Right lung (tissue), 10 donors: Measurements from ENCODE around the gene ANKRD63. TPM values are rescaled to one million over a fixed set of nuclear protein-coding genes. Genes with fewer than 3 reads are reported as not detected.

Source experiments
- DNase-seq, 2 donors: peaks; one replicate each; pipeline ENCODE4 v3.0.0-alpha.2; 2013
- long read RNA-seq, 8 donors: transcript quantifications; one replicate each; lab custom pipeline, GENCODE V29; 2026
- polyA plus RNA-seq, 5 donors: library from polyadenylated mRNA; unstranded; fragments of 120-200 nt; gene quantifications; one replicate each; pipeline versions ENCODE4 v1.2.1 to v1.2.3, GENCODE V29; 2013; ENCODE audit warnings: inconsistent platforms in 1 of 5, low replicate concordance in 1 of 5; ENCODE audit not compliant: insufficient read length in 5 of 5, insufficient read depth in 1 of 5

The ANKRD63 gene, protein sequence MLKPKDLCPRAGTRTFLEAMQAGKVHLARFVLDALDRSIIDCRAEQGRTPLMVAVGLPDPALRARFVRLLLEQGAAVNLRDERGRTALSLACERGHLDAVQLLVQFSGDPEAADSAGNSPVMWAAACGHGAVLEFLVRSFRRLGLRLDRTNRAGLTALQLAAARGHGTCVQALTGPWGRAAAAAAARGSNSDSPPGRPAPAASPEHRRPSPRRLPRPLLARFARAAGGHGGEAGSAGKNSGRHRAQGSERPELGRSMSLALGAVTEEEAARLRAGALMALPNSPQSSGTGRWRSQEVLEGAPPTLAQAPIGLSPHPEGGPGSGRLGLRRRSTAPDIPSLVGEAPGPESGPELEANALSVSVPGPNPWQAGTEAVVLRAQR
- polyA plus RNA-seq, result not detected
- long read RNA-seq, donor 1, result 0 reads
- long read RNA-seq, donor 2, result 0 reads
- long read RNA-seq, donor 3, result 0 reads
- long read RNA-seq, donor 4, result 0 reads
- long read RNA-seq, donor 5, result 0 reads
- long read RNA-seq, donor 6, result 0 reads
- long read RNA-seq, donor 7, result 0 reads
- long read RNA-seq, donor 8, result 0 reads

DNA sequence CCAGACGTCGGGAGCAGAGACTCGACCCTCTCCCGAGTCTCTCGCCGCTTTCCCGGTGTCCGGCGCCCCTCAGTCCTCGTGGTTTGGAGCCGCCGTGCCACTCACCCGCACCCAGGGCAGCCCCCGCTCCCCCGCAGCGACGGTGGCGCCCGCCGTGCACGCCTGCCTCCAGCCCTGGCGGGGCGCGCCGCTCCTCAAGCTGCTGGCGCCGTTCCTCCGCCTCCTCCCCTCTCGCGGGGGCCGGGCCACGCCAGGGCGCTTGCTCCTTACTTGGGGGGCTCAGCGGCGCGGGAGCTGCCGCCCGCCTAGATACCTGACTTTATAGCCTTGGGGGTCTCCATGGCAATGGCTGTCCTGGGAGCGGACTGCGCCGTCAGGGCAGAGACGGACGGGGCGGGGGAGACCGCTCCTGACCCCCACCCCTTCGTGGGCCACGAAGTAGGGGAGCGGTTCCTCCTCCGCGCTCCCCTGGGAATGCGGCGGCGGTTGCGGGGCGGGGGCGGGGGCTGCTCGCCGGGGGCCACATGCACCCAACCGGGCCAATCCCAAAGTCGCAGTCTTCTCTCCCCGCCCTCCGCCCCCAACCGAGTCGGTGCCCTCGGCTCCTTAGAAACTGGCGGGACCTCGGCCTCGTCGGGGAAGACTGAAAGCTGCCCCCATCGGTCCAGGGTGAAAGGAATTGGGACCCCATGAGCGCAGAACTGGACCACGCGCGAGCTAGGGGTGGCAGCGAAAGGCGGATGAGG, at the start of gene ANKRD63:
ANKRD63 (minus strand) TSS at position 196 of the 746 bp plus-strand sequence. CDS start 478 bp downstream, outside the sequence.
- no peak for DNase-seq

- DNase-seq, result no peak
These were observed 49.4 kb upstream of the ANKRD63 start for GRCh38 chr15:40332113-40332781.

DNA sequence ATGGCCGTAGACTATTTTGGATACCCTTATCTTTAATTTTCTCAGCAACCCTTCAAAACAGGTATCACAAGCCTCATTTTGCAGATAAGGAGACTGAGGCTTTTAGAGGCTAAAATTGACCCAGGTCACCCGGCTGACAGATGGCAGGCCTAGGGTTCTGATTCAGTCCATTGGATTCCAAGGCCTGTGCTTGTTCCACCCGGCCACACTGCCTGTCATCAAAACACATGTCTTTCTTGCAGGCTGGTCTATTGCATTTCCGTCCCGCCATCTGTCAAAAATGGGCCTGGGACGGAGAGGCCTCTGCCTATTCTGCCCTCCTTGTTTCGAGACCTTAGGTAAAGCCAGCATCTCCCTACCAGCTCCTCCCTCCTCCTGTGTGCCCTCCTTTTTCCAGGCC, 48.8 kb upstream of the ANKRD63 start:
- DNase-seq, result no peak

DNA sequence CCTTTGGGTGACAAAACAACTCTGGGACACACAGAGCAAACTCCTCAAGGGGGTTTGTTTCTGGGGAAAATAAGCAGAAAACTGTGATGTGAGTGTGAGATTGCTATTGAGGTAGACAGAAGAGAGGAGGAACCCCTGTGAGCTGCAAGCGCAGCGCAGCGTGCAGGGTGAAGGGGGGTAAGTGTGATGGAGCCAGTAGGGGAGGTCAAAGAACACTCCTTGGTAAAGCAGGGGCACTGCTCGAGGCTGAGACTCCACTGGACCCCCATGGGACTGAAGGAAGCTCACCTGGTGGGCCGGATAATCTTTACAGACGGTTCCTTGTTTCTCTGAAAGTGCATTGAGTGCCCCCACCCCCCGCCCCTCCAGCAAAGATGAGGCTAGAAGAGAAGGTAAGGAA, 48.2 kb upstream of the ANKRD63 start:
- no peak for DNase-seq

DNA sequence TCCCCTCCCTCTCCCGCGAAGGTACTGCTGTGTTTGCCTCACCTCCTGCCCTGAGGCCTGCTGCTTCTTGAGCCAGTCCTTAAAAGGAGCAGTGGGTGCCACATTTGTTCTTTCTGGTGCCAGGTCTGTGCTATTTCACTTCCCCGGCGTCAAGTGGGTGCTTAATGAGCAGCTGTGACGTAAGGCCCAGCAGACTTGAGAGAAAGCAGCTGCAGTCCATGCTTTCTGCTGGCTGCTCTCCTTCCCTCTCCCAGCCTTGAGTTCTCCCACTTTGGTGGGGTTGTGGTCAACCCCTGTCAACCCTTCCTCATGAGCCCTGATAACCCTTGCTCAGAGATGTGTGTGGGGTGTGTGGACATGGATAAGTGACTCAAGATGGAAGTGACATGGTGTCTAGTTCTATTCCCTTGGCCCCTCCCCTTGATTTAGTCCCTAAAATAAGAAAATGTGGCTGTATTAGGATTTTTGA, 47.5 kb upstream of the ANKRD63 start:
- DNase-seq, result peak; percentile 83 to 84

DNA sequence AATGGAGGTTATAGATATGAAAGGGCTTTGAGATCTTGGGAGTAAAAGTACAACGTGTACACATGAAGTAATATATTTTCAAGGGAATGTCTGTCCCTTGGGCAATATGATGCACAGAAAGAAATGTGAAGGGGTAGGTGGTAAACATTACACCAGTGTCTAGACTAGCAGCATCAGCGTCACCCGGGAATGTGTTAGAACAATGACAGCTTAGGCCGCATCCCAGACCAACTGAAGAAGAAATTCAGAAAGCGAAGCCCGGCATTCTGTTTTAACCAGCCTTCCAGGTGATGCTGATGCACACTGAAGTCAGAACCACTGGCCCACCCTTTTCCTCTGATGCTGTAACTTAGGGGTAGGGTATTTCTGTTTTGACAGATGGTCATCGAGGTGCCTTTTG, 46.9 kb upstream of the ANKRD63 start:
- no peak for DNase-seq

DNA sequence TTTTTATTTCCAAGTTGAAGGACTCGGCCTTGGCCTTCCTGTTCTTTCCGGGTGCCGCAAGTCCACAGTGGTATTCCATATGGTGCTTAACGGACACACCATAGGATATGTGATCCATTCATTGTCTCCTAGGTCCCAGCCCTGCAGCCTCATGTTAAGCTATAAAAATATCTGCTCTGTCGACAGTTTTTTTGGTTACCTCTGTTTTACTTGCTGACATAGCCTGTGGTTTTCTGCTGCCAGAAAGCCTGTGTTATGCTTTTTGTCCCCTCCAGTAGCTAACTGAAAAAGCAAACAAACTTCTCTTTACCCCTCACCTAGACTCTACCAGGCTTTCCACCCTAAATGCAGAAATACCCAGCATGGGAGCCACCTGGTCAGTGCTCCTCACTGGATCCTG, 45.9 kb upstream of the ANKRD63 start:
- DNase-seq, result no peak

DNA sequence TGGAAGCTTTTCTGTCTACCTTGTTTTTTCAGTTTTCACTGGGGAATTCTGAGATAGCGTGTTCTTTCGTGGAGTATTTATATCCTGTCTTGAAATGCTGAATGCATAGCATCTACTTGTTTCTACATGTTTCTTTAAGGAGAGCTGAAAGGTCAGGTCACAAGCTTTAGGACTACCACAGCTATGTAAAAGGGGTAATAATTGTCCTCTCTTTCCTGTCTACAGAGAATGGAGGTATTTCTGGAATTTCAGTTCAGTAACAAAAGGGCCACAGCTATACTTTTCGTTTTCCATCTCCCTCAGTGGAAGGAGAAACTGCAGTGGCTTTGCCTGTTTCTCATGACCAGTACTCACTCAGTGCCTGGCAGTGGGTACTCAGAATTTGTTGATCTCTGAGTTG, 45.3 kb upstream of the ANKRD63 start:
- DNase-seq, result no peak

- DNase-seq, result no peak
These were observed 44.6 kb upstream of the ANKRD63 start for GRCh38 chr15:40327457-40327856.

DNA sequence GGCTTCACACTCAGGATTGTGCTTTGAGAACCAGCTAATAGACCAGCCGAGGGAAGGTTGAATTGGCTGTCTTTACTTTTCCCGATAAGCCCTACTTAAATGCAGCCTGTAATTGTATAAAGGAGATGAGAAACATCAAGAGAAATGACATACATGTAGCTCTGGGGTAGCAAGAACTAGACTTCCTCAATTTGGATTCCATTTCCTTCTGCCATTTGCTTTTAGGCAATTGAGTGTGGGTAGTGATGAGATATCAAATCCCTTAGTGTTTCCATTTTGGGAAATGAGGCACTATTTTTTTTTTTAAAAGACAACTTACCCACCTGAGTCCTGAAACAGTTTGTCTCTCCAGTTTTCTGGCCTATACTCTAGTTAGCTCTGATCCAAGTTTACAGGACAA, 42.8 kb upstream of the ANKRD63 start:
- no peak for DNase-seq

DNA sequence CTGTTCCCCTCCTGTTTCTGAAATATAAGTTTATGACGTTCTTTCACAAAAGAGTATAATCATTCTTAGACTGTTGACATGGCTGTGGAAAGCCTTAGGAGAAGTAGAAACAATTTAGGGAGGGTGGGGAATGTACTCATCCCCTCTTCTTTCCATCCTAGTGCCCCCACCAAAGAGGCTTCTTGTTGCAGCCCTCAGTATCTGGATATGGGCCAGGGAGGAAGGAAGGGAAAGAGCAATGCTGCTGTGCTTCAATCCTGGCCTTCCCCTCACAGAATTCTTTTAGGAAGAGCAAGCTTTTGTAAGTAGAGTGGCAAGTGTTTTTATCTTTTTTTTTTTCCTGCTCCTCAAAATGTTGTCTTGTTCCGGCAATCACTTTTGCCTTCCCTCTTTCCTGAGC, 42.3 kb upstream of the ANKRD63 start:
- no peak for DNase-seq

DNA sequence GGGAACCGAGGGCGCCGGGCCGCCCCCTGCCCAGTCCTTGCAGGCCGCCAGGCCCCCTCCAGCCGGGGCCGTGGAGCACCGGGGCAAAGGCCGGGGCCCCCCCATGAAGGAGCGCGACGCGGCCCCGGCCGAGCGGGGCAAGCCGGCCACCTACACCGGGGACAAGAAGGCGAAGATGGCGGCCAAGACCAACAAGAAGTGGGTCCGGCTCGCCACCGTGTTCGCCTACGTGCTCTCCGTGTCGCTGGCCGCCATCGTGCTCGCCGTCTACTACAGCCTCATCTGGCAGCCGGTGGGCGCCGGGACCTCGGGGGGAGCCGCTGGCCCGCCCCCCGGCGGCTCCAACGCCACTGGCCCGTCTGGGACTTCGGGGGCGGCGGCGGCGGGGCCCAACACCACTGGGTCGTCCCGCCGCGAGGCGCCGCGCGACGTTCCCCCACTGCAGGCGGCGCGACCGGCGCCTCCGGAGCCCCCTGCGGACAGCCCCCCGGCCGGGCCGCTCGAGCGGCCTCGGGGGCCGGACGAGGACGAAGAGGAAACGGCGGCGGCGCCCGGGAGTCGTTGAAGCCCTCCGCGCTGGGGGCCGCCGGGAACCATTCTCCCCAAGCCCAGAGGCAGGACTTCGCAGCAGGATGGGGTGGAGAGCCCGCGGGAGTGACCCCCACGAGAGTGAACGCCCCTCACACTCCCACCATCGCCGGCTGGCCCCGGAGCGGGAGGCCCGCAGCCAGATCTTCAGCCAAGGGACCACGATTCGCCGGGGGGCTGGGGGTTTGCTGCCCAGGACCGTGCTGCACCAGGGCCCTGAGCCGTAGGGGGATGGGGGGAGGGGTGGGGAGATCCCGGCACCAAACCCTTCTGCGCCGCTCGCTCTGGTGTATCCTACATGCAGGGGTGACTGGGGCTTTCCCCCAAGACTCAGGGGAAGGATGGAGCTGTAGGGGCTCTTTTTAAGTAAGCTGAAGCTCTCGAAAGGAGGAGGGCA, 41.4 kb upstream of the ANKRD63 start:
- no peak for DNase-seq

DNA sequence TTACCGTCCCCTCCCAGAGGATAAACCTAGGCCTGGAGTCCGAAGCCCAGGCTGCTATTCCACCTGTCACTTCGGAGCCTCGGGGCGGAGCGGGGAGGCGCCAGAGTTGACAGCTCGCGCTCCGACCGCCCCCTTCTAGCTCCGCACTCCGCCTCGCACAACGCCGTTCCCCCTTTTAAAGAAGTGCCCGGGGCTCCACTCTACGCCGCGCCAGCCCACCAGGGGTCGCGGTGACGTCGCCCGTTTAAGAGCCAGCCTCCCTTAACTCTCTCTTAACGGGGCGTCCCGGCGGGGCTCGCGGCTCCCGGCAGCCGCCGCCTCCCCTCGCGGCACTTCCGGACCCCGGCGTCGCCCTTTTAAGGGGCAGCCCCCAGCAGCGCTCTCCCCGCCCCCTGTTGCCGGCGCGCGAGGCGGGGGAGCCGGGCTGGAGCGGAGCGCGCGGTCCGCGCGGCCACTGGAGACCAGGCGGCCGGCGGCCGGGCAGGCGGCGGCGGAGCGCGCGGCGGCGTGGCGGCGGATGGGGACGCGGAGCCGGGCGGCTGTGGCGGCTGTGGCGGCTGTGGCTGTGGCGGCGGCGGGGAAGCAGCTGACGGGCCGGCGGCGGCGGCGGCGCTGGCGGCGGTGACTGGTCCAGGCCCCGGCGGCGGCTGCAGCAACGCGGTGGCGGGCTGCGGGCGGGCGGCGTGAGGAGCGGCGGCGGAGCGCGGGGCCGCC, 40.5 kb upstream of the ANKRD63 start, which contains the start of gene INAFM2:
INAFM2 (plus strand) TSS at position 454 of the 714 bp plus-strand sequence. CDS start 364 bp downstream, outside the sequence.
- DNase-seq, result peak; percentile 94

GRCh38 chr15:40322531-40323238, 39.8 kb upstream of the ANKRD63 start:
- DNase-seq, result no peak

DNA sequence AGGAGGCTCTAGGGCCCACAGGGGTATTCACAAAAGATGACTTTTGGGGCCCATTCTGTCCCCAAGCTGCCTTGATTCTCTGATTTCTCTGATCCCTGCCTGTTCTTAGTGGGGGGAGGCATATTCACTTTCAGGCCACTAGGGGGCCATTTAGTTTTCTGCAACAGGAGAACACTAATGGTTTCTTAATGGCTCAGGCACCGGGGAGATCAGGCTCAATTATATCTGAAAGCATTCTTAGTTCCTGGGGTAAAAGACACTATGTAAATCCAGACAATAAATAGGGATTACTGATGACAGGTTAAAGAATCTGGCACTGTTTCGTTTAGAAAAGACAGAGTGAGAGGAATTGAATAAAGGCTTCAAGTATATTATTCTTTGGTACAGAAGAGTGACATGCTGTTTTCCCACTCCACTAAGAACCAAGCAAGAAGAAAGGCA, 38.1 kb upstream of the ANKRD63 start:
- DNase-seq, result no peak

GRCh38 chr15:40320409-40320808, 37.5 kb upstream of the ANKRD63 start:
- DNase-seq, result no peak

- DNase-seq, result no peak
These were observed 34.7 kb upstream of the ANKRD63 start for GRCh38 chr15:40317580-40317979.

DNA sequence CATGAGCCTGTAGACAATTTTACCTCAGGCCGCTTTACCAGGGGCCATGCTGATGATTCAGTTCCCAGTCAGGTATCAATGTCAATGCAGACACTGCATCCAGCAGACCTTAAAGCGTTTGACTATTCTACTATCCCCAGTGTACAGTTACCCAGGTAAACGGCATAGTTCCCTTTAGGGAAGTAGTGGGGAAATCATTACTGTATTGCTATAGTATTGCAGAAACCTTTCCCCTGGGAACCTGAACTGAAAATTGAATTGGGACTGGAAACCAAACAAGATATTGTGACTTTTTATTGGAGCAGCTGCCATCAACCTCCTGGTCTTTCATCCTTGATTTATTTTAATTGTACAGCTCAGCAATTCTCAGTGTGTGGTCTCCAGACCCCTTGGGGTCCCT, 34.1 kb upstream of the ANKRD63 start:
- no peak for DNase-seq

- DNase-seq, result no peak
These were observed 31.9 kb upstream of the ANKRD63 start for GRCh38 chr15:40314723-40315276.
